Osteoblast (primary cell): ENCODE results near the gene CD1E. TPM values are rescaled to one million over a fixed set of nuclear protein-coding genes. Genes with fewer than 3 reads are reported as not detected.

Source experiments
- DNase-seq: peaks from one replicate; pipeline ENCODE4 v3.0.0; 2011; ENCODE audit warnings: low spot score, mixed read lengths; ENCODE audit not compliant: insufficient read length; ENCODE audit errors: missing footprints
- H2AFZ ChIP-seq: 2 replicates; pipeline ENCODE4 v1.6.0; 2011; ENCODE audit warnings: mild to moderate bottlenecking, low read length
- H3K27ac ChIP-seq: 2 replicates; pipeline ENCODE4 v1.5.1; 2011; ENCODE audit warnings: mild to moderate bottlenecking, low read depth, low read length, moderate library complexity
- H3K27me3 ChIP-seq: 2 replicates; pipeline ENCODE4 v1.6.0; 2012; ENCODE audit warnings: mild to moderate bottlenecking, control low read depth, inconsistent platforms, low read length, moderate library complexity; ENCODE audit not compliant: insufficient read depth
- H3K36me3 ChIP-seq: 2 replicates; pipeline ENCODE4 v1.5.1; 2011; ENCODE audit warnings: mild to moderate bottlenecking, low read length, control low read depth, moderate library complexity; ENCODE audit not compliant: insufficient read depth
- H3K4me1 ChIP-seq: 2 replicates; pipeline ENCODE4 v1.5.1; 2011; ENCODE audit warnings: mild to moderate bottlenecking, low read length, control low read depth, moderate library complexity; ENCODE audit not compliant: insufficient read depth
- H3K4me2 ChIP-seq: 2 replicates; pipeline ENCODE4 v1.6.0; 2011; ENCODE audit warnings: mild to moderate bottlenecking, low read length; ENCODE audit not compliant: insufficient read depth
- H3K4me3 ChIP-seq: fragments of 200-600 bp; sonication (generic); 3 replicates; pipeline ENCODE4 v1.5.1; 2012; ENCODE audit warnings: mild to moderate bottlenecking, low read length, inconsistent platforms; ENCODE audit not compliant: insufficient read depth
- H3K79me2 ChIP-seq: 2 replicates; pipeline ENCODE4 v1.6.0; 2012; ENCODE audit warnings: mild to moderate bottlenecking, low read length, control low read depth, inconsistent platforms; ENCODE audit not compliant: insufficient read depth
- H3K9me3 ChIP-seq: 2 replicates; pipeline ENCODE4 v1.5.1; 2011; ENCODE audit warnings: low read depth, low read length, control low read depth
- H4K20me1 ChIP-seq: 2 replicates; pipeline ENCODE4 v1.6.0; 2012; ENCODE audit warnings: mild to moderate bottlenecking, low read length, control low read depth; ENCODE audit not compliant: insufficient read depth
- total RNA-seq: library from RNA; depleted of rRNA; stranded (reverse); fragments of >200 nt; gene quantifications from 2 replicates; pipeline ENCODE4 v1.2.3, GENCODE V29; 2012
- TF ChIP-seq, protein P1 (sequence below): IDR thresholded peaks from 2 replicates; pipeline ENCODE4 v1.5.1; 2011; ENCODE audit warnings: mild to moderate bottlenecking, low read depth, low read length, moderate library complexity; ENCODE audit errors: extremely low read depth

Gene CD1E
- total RNA-seq, 1 donor = not detected

DNA sequence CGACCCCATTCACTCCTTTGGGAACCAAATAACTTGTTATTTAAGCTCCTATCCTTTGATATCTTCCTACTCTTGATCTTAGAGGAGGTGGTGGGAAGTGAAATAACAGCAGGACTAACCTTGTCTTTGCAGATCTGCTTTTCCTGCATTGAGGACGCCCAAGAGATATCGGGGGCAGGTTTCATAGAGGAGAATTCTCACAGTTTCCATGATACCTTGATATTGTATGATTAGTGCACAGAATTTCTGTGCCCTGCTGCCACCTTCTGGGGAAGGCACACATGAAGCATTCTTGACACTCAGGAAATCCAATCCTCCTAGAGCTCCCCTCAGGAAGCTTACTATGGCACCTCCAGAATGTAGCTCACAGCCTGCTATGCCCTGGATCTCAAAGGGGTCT is 24.0 kb upstream of the CD1E start:
- Histone ChIP-seq H3K4me1 (no peaks in the 10 kb centered on the region), H3K4me3 (no peak overlapping the region), H3K4me2 (no peak overlapping the region), H4K20me1 (no peaks in the 10 kb centered on the region), H3K27ac (no peak overlapping the region), H3K36me3 (no peaks in the 10 kb centered on the region), H3K27me3 (no peaks in the 10 kb centered on the region), H2AFZ (no peak overlapping the region), H3K9me3 (no peaks in the 10 kb centered on the region), H3K79me2 (no peaks in the 10 kb centered on the region)
- DNase-seq = no peak
- TF ChIP-seq, protein P1, sequence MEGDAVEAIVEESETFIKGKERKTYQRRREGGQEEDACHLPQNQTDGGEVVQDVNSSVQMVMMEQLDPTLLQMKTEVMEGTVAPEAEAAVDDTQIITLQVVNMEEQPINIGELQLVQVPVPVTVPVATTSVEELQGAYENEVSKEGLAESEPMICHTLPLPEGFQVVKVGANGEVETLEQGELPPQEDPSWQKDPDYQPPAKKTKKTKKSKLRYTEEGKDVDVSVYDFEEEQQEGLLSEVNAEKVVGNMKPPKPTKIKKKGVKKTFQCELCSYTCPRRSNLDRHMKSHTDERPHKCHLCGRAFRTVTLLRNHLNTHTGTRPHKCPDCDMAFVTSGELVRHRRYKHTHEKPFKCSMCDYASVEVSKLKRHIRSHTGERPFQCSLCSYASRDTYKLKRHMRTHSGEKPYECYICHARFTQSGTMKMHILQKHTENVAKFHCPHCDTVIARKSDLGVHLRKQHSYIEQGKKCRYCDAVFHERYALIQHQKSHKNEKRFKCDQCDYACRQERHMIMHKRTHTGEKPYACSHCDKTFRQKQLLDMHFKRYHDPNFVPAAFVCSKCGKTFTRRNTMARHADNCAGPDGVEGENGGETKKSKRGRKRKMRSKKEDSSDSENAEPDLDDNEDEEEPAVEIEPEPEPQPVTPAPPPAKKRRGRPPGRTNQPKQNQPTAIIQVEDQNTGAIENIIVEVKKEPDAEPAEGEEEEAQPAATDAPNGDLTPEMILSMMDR = no peak

DNA sequence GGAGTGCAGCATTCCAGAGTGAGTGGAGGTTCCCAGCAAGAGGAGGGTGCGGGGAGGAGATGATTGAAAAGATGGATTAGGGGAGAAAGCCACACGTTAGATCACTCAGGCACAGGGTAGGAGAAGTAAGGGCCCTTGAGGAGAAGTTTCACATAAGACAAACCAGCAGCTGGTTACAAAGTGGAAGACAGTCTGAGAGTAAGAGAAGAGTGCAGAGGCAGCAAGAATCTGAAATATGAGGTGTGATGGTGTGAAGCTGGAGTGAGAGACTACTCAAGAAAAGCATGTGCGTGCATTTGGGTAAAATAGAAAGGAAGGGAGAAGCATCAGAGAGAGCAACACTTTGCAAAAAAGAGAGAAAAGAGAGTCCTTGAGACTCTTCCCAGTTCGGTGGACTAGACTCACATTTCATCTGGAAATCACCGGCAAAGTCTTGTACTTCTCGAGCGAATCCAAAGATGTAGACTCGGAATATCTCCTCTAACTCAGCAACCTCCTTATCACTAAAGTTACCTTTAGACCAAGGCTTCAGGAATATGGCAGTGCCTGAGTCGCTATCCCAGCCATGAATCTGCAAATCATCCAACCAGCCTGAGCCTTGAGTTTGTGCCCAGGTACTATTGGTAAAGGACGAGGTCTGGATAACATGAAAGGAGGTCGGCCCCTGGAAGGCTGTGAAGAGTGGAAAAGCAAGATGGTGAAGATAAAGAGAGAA is 23.1 kb upstream of the CD1E start:
- no peak overlapping the region for H3K27ac ChIP-seq
- no peaks in the 10 kb centered on the region for H3K27me3 ChIP-seq
- H3K9me3 ChIP-seq = no peaks in the 10 kb centered on the region
- DNase-seq = no peak
- TF ChIP-seq, protein P1 = no peak
- H3K4me3 ChIP-seq = no peak overlapping the region
- H2AFZ ChIP-seq = no peak overlapping the region
- H3K36me3 ChIP-seq = no peaks in the 10 kb centered on the region
- H3K4me1 ChIP-seq = no peaks in the 10 kb centered on the region
- H4K20me1 ChIP-seq = no peaks in the 10 kb centered on the region
- no peaks in the 10 kb centered on the region for H3K79me2 ChIP-seq
- no peak overlapping the region for H3K4me2 ChIP-seq

DNA sequence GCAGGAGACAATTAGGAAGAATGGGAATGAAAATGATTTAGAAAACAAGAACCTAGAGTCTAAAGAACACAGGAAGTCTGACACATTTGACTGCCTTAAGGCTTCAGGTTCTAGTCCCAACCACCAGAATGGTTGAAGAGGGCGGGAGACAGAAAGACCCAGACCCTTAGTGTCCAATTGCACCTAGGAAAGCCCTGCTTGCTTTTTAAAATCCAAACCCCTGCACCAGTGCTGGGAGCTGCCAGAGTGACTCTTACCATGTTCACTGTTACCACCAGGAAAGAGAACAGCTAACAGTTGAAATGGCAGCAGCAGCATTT is 22.6 kb upstream of the CD1E start:
- Histone ChIP-seq H2AFZ (no peak overlapping the region), H3K4me2 (no peak overlapping the region), H4K20me1 (no peaks in the 10 kb centered on the region), H3K4me3 (no peak overlapping the region), H3K27ac (no peak overlapping the region), H3K36me3 (no peaks in the 10 kb centered on the region), H3K79me2 (no peaks in the 10 kb centered on the region), H3K9me3 (no peaks in the 10 kb centered on the region), H3K27me3 (no peaks in the 10 kb centered on the region), H3K4me1 (no peaks in the 10 kb centered on the region)
- no peak for DNase-seq
- TF ChIP-seq, protein P1 = no peak

DNA sequence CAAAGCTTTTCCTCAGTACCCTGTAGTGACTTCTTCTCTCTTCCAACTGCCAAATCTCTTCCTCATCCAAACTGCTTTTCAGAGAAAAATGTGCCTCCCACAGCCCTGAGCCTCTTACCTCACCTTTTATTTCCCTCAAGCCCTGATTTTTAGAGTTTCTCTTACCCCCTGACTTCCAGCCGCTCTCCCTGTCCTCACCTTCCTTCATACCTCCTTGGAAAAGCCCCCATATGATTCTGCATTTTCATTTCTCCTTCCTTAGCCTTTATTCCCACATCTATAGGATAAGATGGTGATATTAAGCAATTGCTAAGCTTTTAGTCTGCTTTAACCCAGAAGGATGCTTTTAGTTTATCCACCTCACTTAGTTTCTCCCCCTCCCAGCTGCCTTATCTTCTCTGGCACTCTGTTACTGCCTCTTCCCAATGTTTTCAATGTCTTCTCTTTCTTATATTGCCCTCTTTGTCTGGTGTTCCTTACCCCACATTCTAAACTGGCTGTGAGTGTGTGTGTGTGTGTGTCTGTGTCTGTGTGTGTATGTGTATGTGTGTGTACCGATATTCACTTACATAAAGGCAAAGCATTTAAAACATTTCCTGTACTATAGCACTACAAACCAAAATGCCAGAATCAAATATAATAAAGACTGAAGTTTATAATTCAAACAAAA is 22.1 kb upstream of the CD1E start, which contains the start of gene CD1B:
Gene CD1B, minus strand, starts transcription at position 51 of the 670 bp plus-strand sequence. CDS start 108 bp downstream, outside the sequence.
- Histone ChIP-seq H3K27ac (no peak within 1 kb of the TSS), H3K79me2 (no peaks in the 10 kb centered on the region), H4K20me1 (no peaks in the 10 kb centered on the region), H3K9me3 (no peaks in the 10 kb centered on the region), H3K36me3 (no peaks in the 10 kb centered on the region), H2AFZ (no peak within 1 kb of the TSS), H3K4me1 (no peaks in the 10 kb centered on the region), H3K27me3 (no peaks in the 10 kb centered on the region), H3K4me2 (no peak within 1 kb of the TSS), H3K4me3 (no peak within 1 kb of the TSS)
- TF ChIP-seq, protein P1 = no peak
- no peak for DNase-seq
